Heart left ventricle (tissue), 13 donors: ENCODE measurements around the gene OR2V1.

ENCODE experiments used
- CTCF ChIP-seq, 12 donors: fragments of 200-600 bp; sonication (generic) in 4 of 12; IDR thresholded peaks; one replicate each; pipeline versions ENCODE4 v1.5.0 to v1.8.0; 2018 to 2022; ENCODE audit warnings: antibody characterized with exemption in 12 of 12, mild to moderate bottlenecking in 5 of 12
- POLR2A ChIP-seq, 2 donors: fragments of 450-650 bp; IDR thresholded peaks; one replicate each; pipeline ENCODE4 v1.6.1; 2017; ENCODE audit warnings: antibody characterized with exemption in 2 of 2, mild to moderate bottlenecking in 2 of 2, moderate library complexity in 2 of 2
- donor health status: ischemic (EF 13 %, LVEDD 7.1; RV severe dilation, severe dysfunction).
- donor health status: DM: no; HTN: yes; CAD: no.
- donor health status: DM: no; HTN: no; CAD: no.
- donor health status: ischemic (EF 25% LVEDD 6.9; RV normal size, moderate dysfunction).
- donor health status: ischemic (EF 25% LVEDD 5.7; RV mildly dilated, moderate dysfunction).
- donor health status: ischemic (EF 35%, LVEDD 5.7; RV mildly dilated, moderate dysfunction).
- donor health status: nonischemic (EF 11% LVEDD 7.7; RV severe dilation, severe dysfunction).
- donor health status: DM: yes; HTN: yes; CAD: no.
- donor health status: PGD.
- donor health status: ischemic (EF 29% LVEDD 5.4; RV normal size, mild dysfunction).
- donor health status: nonischemic (EF 23%, LVEDD 6.1; RV moderate dilation, normal function).

GRCh38 chr5:181133083-181133482 lies 2.1 kb upstream of the OR2V1 start:
- TF ChIP-seq CTCF (IDR thresholded peaks at IDR 0.05), result no peak
- no peak for TF ChIP-seq POLR2A (IDR thresholded peaks at IDR 0.05)
